ENCODE data around the gene SNX32.
A peak's percentile ranks its signal among the peaks of the same experiment; 100 is the strongest.

SNX32 gene

GRCh38 chr11:65871811-65872548, 38.2 kb downstream of the SNX32 start:
- Histone ChIP-seq H3K27ac (ENCODE audit: low read length) (no peak overlapping the region), H3K27me3 (ENCODE audit: control insufficient read depth, insufficient read depth, low read length) (no peaks in the 10 kb centered on the region), H3K9me3 (ENCODE audit: control insufficient read depth, insufficient read depth, low read length) (no peaks in the 10 kb centered on the region), H3K36me3 (ENCODE audit: control insufficient read depth, insufficient read depth, low read length) (no peaks in the 10 kb centered on the region), H3K4me1 (ENCODE audit: control insufficient read depth, insufficient read depth, low read length) (no peaks in the 10 kb centered on the region), H3K4me3 (ENCODE audit: low read length) (peak overlapping the region; percentile 45; the same call in 1 of the 2 replicates)
- no peak for DNase-seq (ENCODE audit: low read depth, low spot score)
- WGBS (ENCODE audit: insufficient coverage, insufficient read length) = no CpG with 5 or more reads among the region's 26 CpGs

- Histone ChIP-seq H3K4me1 (ENCODE audit: control insufficient read depth, insufficient read depth, low read length) (no peaks in the 10 kb centered on the region), H3K27ac (ENCODE audit: low read length) (no peak within 1 kb of the TSS), H3K27me3 (ENCODE audit: control insufficient read depth, insufficient read depth, low read length) (no peaks in the 10 kb centered on the region), H3K36me3 (ENCODE audit: control insufficient read depth, insufficient read depth, low read length) (no peaks in the 10 kb centered on the region), H3K4me3 (ENCODE audit: low read length) (peak within 1 kb of the TSS; percentile 45; the same call in 1 of the 2 replicates), H3K9me3 (ENCODE audit: control insufficient read depth, insufficient read depth, low read length) (no peaks in the 10 kb centered on the region)
- DNase-seq (ENCODE audit: low read depth, low spot score) = no peak
- WGBS (ENCODE audit: insufficient coverage, insufficient read length) = no CpG with 5 or more reads among the region's 69 CpGs
Observed at GRCh38 chr11:65872586-65873317, 39.0 kb downstream of the SNX32 start, which contains the start of gene EFEMP2. TSS of gene EFEMP2 (minus strand) at chr11:65872800. CDS start at chr11:65872354, 446 bp downstream.

GRCh38 chr11:65873318-65874156, 39.8 kb downstream of the SNX32 start:
- H3K36me3 ChIP-seq (ENCODE audit: control insufficient read depth, insufficient read depth, low read length) = no peaks in the 10 kb centered on the region
- no peaks in the 10 kb centered on the region; the same call in 1 of the 2 replicates for H3K4me1 ChIP-seq (ENCODE audit: control insufficient read depth, insufficient read depth, low read length)
- peak overlapping the region; percentile 45; the same call in 1 of the 2 replicates for H3K4me3 ChIP-seq (ENCODE audit: low read length)
- no peak for DNase-seq (ENCODE audit: low read depth, low spot score)
- WGBS (ENCODE audit: insufficient coverage, insufficient read length) = no CpG with 5 or more reads among the region's 54 CpGs
- H3K27ac ChIP-seq (ENCODE audit: low read length) = no peak overlapping the region
- no peaks in the 10 kb centered on the region for H3K9me3 ChIP-seq (ENCODE audit: control insufficient read depth, insufficient read depth, low read length)
- no peaks in the 10 kb centered on the region for H3K27me3 ChIP-seq (ENCODE audit: control insufficient read depth, insufficient read depth, low read length)

GRCh38 chr11:65879617-65880016, 45.9 kb downstream of the SNX32 start, which contains the start of gene CTSW:
TSS of gene CTSW (plus strand) at chr11:65879837. CDS start at chr11:65879855, 18 bp downstream.
- H3K27me3 ChIP-seq (ENCODE audit: control insufficient read depth, insufficient read depth, low read length) = no peaks in the 10 kb centered on the region
- no peak for DNase-seq (ENCODE audit: low read depth, low spot score)
- no CpG with 5 or more reads among the region's 7 CpGs for WGBS (ENCODE audit: insufficient coverage, insufficient read length)
- H3K27ac ChIP-seq (ENCODE audit: low read length) = no peak within 1 kb of the TSS
- H3K9me3 ChIP-seq (ENCODE audit: control insufficient read depth, insufficient read depth, low read length) = no peaks in the 10 kb centered on the region
- peaks cover 18% of the 10 kb centered on the region for H3K36me3 ChIP-seq (ENCODE audit: control insufficient read depth, insufficient read depth, low read length)
- H3K4me1 ChIP-seq (ENCODE audit: control insufficient read depth, insufficient read depth, low read length) = peaks cover 3% of the 10 kb centered on the region; the same call in 1 of the 2 replicates
- no peak within 1 kb of the TSS for H3K4me3 ChIP-seq (ENCODE audit: low read length)

- DNase-seq (ENCODE audit: low read depth, low spot score) = no peak
- H3K9me3 ChIP-seq (ENCODE audit: control insufficient read depth, insufficient read depth, low read length) = no peaks in the 10 kb centered on the region
- H3K4me1 ChIP-seq (ENCODE audit: control insufficient read depth, insufficient read depth, low read length) = peaks cover 3% of the 10 kb centered on the region; the same call in 1 of the 2 replicates
- H3K27ac ChIP-seq (ENCODE audit: low read length) = no peak overlapping the region
- H3K4me3 ChIP-seq (ENCODE audit: low read length) = no peak overlapping the region
- H3K36me3 ChIP-seq (ENCODE audit: control insufficient read depth, insufficient read depth, low read length) = peaks cover 18% of the 10 kb centered on the region
- no peaks in the 10 kb centered on the region for H3K27me3 ChIP-seq (ENCODE audit: control insufficient read depth, insufficient read depth, low read length)
- WGBS (ENCODE audit: insufficient coverage, insufficient read length) = no CpG with 5 or more reads among the region's 7 CpGs
Observed at GRCh38 chr11:65880027-65880426, 46.3 kb downstream of the SNX32 start.

GRCh38 chr11:65880844-65881421, 47.2 kb downstream of the SNX32 start:
- Histone ChIP-seq H3K36me3 (ENCODE audit: control insufficient read depth, insufficient read depth, low read length) (peaks cover 24% of the 10 kb centered on the region), H3K27ac (ENCODE audit: low read length) (no peak overlapping the region), H3K4me3 (ENCODE audit: low read length) (no peak overlapping the region), H3K27me3 (ENCODE audit: control insufficient read depth, insufficient read depth, low read length) (no peaks in the 10 kb centered on the region), H3K4me1 (ENCODE audit: control insufficient read depth, insufficient read depth, low read length) (peaks cover 3% of the 10 kb centered on the region; the same call in 1 of the 2 replicates), H3K9me3 (ENCODE audit: control insufficient read depth, insufficient read depth, low read length) (no peaks in the 10 kb centered on the region)
- no CpG with 5 or more reads among the region's 7 CpGs for WGBS (ENCODE audit: insufficient coverage, insufficient read length)
- no peak for DNase-seq (ENCODE audit: low read depth, low spot score)

GRCh38 chr11:65882120-65883057, 48.6 kb downstream of the SNX32 start:
- H3K9me3 ChIP-seq (ENCODE audit: control insufficient read depth, insufficient read depth, low read length) = no peaks in the 10 kb centered on the region
- H3K27ac ChIP-seq (ENCODE audit: low read length) = no peak overlapping the region
- H3K27me3 ChIP-seq (ENCODE audit: control insufficient read depth, insufficient read depth, low read length) = no peaks in the 10 kb centered on the region
- DNase-seq (ENCODE audit: low read depth, low spot score) = no peak
- peaks cover 4% of the 10 kb centered on the region for H3K4me1 ChIP-seq (ENCODE audit: control insufficient read depth, insufficient read depth, low read length)
- WGBS (ENCODE audit: insufficient coverage, insufficient read length) = no CpG with 5 or more reads among the region's 30 CpGs
- H3K36me3 ChIP-seq (ENCODE audit: control insufficient read depth, insufficient read depth, low read length) = peaks cover 24% of the 10 kb centered on the region
- no peak overlapping the region for H3K4me3 ChIP-seq (ENCODE audit: low read length)

- no peak for DNase-seq (ENCODE audit: low read depth, low spot score)
- peaks cover 6% of the 10 kb centered on the region for H3K4me1 ChIP-seq (ENCODE audit: control insufficient read depth, insufficient read depth, low read length)
- H3K27ac ChIP-seq (ENCODE audit: low read length) = no peak overlapping the region
- peaks cover 24% of the 10 kb centered on the region for H3K36me3 ChIP-seq (ENCODE audit: control insufficient read depth, insufficient read depth, low read length)
- H3K4me3 ChIP-seq (ENCODE audit: low read length) = no peak overlapping the region
- no peaks in the 10 kb centered on the region for H3K27me3 ChIP-seq (ENCODE audit: control insufficient read depth, insufficient read depth, low read length)
- no peaks in the 10 kb centered on the region for H3K9me3 ChIP-seq (ENCODE audit: control insufficient read depth, insufficient read depth, low read length)
- no CpG with 5 or more reads among the region's 13 CpGs for WGBS (ENCODE audit: insufficient coverage, insufficient read length)
Observed at GRCh38 chr11:65883058-65883761, 49.4 kb downstream of the SNX32 start.
